ENCODE results near the gene CLDN22. TPM values are rescaled to one million over a fixed set of nuclear protein-coding genes. Genes with fewer than 3 reads are reported as not detected.

CLDN22 gene
- total RNA-seq, 3 donors from 2014 or later = not detected

DNA sequence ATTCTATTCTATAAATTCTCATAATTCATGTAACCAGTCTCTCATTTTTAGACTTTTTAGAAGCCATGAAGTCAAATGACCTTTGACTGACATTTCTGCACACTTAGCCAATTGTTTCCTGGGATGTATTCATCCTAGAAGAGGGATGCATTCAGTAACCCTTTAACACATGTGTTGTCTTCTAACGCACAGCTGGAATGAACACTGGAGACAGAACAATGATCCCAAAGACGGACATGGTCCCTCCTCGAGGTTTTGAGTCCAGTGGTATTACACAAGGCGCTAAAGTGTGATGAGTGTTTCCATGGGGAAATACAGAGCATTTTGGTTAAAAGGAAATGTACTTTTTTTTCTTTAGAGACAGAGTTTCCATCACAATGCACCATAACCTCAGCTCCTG lies 42.0 kb upstream of the CLDN22 start:
- DNase-seq (no peak), ATAC-seq (no peak)
- no peak overlapping the region for H3K4me3 ChIP-seq
- TF ChIP-seq, protein P1, sequence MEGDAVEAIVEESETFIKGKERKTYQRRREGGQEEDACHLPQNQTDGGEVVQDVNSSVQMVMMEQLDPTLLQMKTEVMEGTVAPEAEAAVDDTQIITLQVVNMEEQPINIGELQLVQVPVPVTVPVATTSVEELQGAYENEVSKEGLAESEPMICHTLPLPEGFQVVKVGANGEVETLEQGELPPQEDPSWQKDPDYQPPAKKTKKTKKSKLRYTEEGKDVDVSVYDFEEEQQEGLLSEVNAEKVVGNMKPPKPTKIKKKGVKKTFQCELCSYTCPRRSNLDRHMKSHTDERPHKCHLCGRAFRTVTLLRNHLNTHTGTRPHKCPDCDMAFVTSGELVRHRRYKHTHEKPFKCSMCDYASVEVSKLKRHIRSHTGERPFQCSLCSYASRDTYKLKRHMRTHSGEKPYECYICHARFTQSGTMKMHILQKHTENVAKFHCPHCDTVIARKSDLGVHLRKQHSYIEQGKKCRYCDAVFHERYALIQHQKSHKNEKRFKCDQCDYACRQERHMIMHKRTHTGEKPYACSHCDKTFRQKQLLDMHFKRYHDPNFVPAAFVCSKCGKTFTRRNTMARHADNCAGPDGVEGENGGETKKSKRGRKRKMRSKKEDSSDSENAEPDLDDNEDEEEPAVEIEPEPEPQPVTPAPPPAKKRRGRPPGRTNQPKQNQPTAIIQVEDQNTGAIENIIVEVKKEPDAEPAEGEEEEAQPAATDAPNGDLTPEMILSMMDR (IDR thresholded peaks at IDR 0.05) = no peak
- no peaks in the 10 kb centered on the region for H3K9me3 ChIP-seq
- intact Hi-C loops (cut with DNase I, micrococcal nuclease) = no loop called here
- no peaks in the 10 kb centered on the region for H3K4me1 ChIP-seq (ENCODE audit: low read depth)
- H3K36me3 ChIP-seq (ENCODE audit: low read depth) = no peaks in the 10 kb centered on the region

GRCh38 chr4:183360161-183360919 lies 40.3 kb upstream of the CLDN22 start:
- Histone ChIP-seq H3K4me3 (no peak overlapping the region), H3K36me3 (ENCODE audit: low read depth) (no peaks in the 10 kb centered on the region), H3K4me1 (ENCODE audit: low read depth) (no peaks in the 10 kb centered on the region), H3K9me3 (no peaks in the 10 kb centered on the region)
- intact Hi-C loops (cut with DNase I, micrococcal nuclease) = no loop called here
- DNase-seq (no peak), ATAC-seq (no peak)
- TF ChIP-seq, protein P1 (IDR thresholded peaks at IDR 0.05) = no peak

DNA sequence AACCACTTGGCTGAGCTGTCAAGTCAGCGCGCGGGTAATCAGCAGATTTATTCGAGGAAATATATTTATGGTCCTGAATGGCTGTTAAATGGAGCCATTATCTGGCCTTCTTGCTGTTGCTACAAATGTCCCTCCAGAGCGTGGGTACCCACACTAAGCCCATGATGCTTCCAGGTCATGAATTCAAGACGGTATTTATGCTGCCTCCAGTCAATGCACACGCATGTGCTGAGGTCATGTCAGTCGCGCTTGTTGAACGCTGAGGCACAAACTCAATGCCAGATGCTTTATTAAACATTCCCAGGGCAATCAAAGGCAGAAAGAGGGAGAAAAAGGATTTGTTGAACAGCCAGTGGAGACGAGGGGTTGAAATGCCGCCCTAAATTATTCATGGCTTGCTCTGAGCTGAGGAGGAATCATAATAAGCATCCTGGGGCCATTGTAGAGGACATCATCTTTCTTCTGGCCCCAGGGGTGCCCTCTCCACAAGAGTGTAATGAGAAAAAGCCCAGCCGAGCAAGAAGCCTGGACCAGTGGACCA lies 38.2 kb upstream of the CLDN22 start:
- intact Hi-C loops (cut with DNase I, micrococcal nuclease) = no loop called here

DNA sequence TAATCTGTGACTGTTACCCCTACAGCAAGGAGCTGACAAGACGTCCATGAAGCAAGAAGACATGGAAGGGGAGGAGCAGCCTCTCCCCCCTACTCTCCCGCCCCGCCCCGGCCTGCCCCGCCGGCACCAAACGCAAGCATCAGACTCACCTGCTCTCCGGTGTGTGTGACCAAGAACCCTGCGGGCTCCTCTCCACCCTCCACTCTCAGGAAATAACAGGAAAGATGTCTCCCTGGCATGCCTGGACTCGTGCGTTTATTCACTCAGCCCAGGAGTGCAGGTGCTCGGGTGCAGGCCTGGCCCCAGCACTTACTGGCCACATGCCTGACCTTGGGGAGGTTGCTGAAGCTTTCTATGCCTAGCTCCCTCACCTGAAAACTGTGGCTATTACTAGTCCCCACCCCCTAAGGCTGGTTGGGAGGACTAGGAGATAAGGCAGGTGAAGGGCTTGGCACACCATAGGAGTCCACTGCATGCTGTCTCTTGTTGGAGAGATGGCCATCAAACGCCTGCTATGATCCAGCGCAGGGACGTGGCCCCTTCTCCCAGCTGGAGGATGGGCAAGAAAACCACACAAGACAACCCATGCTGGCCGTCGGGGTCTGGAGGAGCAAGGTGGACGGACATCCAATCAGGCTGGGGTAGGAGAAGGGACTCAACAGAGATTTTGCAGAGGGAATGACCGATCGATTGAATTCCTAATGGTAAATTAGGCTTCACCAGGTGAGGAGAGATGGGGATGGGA lies 37.0 kb upstream of the CLDN22 start:
- Histone ChIP-seq H3K36me3 (ENCODE audit: low read depth) (no peaks in the 10 kb centered on the region), H3K4me3 (no peak overlapping the region), H3K9me3 (no peaks in the 10 kb centered on the region), H3K4me1 (ENCODE audit: low read depth) (no peaks in the 10 kb centered on the region)
- intact Hi-C loops (cut with DNase I, micrococcal nuclease) = no loop called here
- TF ChIP-seq, protein P1 (IDR thresholded peaks at IDR 0.05) = no peak
- no peak for DNase-seq
- ATAC-seq = no peak

More for the DNA sequence above, 38.2 kb upstream of the CLDN22 start:
- Histone ChIP-seq H3K36me3 (ENCODE audit: low read depth) (no peaks in the 10 kb centered on the region), H3K4me1 (ENCODE audit: low read depth) (no peaks in the 10 kb centered on the region), H3K9me3 (no peaks in the 10 kb centered on the region), H3K4me3 (no peak overlapping the region)
- ATAC-seq = no peak
- DNase-seq = no peak
- TF ChIP-seq, protein P1 (IDR thresholded peaks at IDR 0.05) = no peak

- TF ChIP-seq, protein P1 (IDR thresholded peaks at IDR 0.05) = no peak
- no peaks in the 10 kb centered on the region for H3K4me1 ChIP-seq (ENCODE audit: low read depth)
- no peaks in the 10 kb centered on the region for H3K36me3 ChIP-seq (ENCODE audit: low read depth)
- H3K4me3 ChIP-seq = no peak overlapping the region
- H3K9me3 ChIP-seq = no peaks in the 10 kb centered on the region
- intact Hi-C loops (cut with DNase I, micrococcal nuclease) = no loop called here
- ATAC-seq = no peak
- DNase-seq = no peak
Measured at GRCh38 chr4:183356173-183356830, 36.2 kb upstream of the CLDN22 start.

All from mucosa of descending colon (tissue), 3 donors.